Brain microvascular endothelial cell (primary cell): ENCODE measurements around the gene LAMA5.

Experiments used
- DNase-seq: peaks from one replicate; pipeline ENCODE4 v3.0.0-alpha.2; 2020
- H3K27ac ChIP-seq: fragments of 250-450 bp; sonication (Bioruptor Pico); 2 replicates; pipeline ENCODE4 v1.5.1; 2020; ENCODE audit warnings: mild to moderate bottlenecking, moderate library complexity
- H3K27me3 ChIP-seq: fragments of 250-450 bp; sonication (Bioruptor Pico); replicated peaks from 2 replicates; pipeline ENCODE4 v1.5.1; 2020; ENCODE audit warnings: mild to moderate bottlenecking
- H3K36me3 ChIP-seq: fragments of 250-450 bp; sonication (Bioruptor Pico); replicated peaks from 2 replicates; pipeline ENCODE4 v1.5.1; 2020; ENCODE audit warnings: mild to moderate bottlenecking
- H3K4me3 ChIP-seq: 2 replicates; pipeline ENCODE4 v1.5.1; 2011; ENCODE audit warnings: low read depth, mild to moderate bottlenecking, control low read depth, low read length, moderate library complexity
- in situ Hi-C: cut with HindIII; loops from 2 replicates; pipeline ENCODE4 v1.10.0; 2017; ENCODE audit warnings: low sequenced_read_pairs, low pct_ligation_motif_present
- TF ChIP-seq, protein P1 (sequence below): IDR thresholded peaks from 2 replicates; pipeline ENCODE4 v1.5.1; 2011; ENCODE audit warnings: low read depth, mild to moderate bottlenecking, moderate library complexity, low read length, control low read depth, inconsistent platforms; ENCODE audit errors: missing control alignments

Gene LAMA5

DNA sequence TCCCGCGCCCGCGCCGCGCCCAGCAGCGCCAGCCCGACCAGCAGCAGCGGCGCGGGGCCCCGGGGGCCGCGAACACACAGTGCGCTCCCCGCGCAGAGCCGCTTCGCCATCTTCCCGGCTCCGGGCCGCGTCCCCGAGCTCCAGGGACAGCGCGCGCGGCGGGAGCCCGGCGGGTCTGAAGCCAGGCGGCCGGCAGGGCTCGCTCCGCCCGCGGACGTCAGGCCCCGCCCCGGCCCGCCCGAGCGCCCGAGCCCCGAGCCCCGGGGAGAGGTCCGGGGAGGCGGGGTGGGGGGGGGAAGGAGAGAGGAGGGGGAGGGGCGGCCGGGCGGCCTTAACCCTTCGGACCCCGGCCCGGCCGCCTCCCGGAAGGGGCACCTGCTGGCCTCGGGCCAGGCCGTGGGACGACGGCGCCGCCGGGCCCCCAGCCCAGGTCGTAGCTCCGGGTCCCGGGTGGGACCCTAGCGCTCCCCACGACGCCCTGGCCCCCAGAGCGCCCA lies at the start of gene LAMA5:
Gene LAMA5, minus strand, starts transcription at position 177 of the 497 bp plus-strand sequence. Its CDS starts 67 bp downstream, at position 110.
- in situ Hi-C loops: no loop called here
- H3K27me3 ChIP-seq: no peaks in the 10 kb centered on the region
- peak within 1 kb of the TSS; percentile 54 for H3K4me3 ChIP-seq
- no peak for DNase-seq
- no peaks in the 10 kb centered on the region for H3K36me3 ChIP-seq
- TF ChIP-seq, protein P1, sequence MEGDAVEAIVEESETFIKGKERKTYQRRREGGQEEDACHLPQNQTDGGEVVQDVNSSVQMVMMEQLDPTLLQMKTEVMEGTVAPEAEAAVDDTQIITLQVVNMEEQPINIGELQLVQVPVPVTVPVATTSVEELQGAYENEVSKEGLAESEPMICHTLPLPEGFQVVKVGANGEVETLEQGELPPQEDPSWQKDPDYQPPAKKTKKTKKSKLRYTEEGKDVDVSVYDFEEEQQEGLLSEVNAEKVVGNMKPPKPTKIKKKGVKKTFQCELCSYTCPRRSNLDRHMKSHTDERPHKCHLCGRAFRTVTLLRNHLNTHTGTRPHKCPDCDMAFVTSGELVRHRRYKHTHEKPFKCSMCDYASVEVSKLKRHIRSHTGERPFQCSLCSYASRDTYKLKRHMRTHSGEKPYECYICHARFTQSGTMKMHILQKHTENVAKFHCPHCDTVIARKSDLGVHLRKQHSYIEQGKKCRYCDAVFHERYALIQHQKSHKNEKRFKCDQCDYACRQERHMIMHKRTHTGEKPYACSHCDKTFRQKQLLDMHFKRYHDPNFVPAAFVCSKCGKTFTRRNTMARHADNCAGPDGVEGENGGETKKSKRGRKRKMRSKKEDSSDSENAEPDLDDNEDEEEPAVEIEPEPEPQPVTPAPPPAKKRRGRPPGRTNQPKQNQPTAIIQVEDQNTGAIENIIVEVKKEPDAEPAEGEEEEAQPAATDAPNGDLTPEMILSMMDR: no peak
- peak within 1 kb of the TSS; percentile 12 for H3K27ac ChIP-seq

GRCh38 chr20:62415354-62416111 lies 48.4 kb upstream of the LAMA5 start:
- Histone ChIP-seq H3K27me3 (no peaks in the 10 kb centered on the region), H3K4me3 (no peak overlapping the region), H3K36me3 (no peaks in the 10 kb centered on the region), H3K27ac (no peak overlapping the region)
- in situ Hi-C loops: no loop called here
- TF ChIP-seq, protein P1: no peak
- DNase-seq: no peak

GRCh38 chr20:62413896-62414481 lies 46.9 kb upstream of the LAMA5 start:
- TF ChIP-seq, protein P1: peak; percentile 28

DNA sequence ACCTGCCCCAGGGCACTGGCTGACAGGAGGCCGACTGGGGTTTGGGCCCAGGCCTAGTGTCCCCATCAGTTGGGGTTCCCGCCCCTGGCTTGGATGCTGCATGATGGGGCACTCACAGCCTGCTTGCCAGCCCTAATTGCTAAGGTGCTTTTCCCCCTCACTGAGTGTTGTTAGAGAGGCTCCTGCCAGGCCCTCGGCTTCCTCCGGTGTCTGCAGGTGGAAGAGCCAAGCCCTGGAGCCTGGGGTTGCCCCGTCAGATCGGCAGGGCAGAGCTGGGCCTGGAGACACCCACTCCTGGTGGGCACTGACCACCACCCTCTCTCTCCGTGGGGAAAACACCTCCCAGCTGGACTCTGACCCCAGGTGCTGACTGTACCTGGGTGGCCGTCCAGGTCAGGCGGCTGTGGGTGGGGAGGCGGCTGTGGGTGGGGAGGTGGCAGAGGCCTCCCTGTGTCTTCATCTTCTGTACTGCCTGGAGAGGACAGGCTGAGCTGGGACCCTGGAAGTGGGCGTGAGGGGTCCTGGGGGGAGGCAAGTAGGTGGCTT lies 46.0 kb upstream of the LAMA5 start:
- no peak for DNase-seq
- no peaks in the 10 kb centered on the region for H3K36me3 ChIP-seq
- no peak overlapping the region for H3K4me3 ChIP-seq
- H3K27ac ChIP-seq: no peak overlapping the region
- in situ Hi-C loops: no loop called here
- no peaks in the 10 kb centered on the region for H3K27me3 ChIP-seq
- TF ChIP-seq, protein P1: no peak

More at GRCh38 chr20:62413896-62414481, 46.9 kb upstream of the LAMA5 start:
- no peak for DNase-seq
- Histone ChIP-seq H3K27me3 (no peaks in the 10 kb centered on the region), H3K36me3 (no peaks in the 10 kb centered on the region), H3K27ac (no peak overlapping the region), H3K4me3 (no peak overlapping the region)
- in situ Hi-C loops: no loop called here

DNA sequence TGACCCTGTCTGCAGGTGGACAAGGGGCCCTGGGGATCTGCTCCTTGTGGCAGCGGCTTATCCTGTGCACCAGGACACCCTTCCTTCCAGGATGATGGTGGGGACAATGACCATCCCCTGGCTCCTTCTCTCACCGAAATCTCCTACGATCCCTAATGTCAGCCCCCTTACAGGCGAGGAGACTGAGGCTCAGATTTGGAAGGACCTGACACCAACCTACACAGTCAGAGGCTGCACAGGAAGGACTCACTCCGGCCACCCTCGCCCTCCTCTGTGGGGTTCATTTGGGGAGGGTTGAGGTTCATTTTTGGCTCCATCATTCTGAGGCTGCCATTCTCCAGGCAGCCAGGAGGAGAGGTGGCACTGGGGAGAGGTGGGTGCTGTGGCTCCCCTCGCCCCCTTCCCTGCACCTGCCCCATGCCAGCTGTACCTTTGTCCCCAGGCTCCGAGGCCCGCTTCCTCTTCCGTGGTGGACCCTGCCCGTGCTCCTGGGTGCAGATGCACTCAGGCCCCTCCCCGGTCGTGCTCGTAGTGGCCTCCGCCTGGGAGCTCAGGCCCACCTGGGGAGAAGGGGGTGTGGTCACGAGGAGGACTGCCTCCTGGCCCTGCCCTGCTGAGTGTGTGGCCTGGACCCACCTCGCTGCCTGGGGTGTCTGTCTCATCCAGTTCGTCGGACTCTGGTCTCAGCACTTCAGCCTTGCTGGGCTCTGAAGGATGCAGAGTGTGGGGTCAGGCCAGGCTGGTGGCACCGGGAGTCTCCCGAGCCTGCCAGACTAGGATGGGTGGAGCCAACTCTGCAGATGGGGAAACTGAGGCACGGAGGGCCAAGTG lies 45.3 kb upstream of the LAMA5 start:
- no peak for DNase-seq
- H3K27me3 ChIP-seq: no peaks in the 10 kb centered on the region
- no peaks in the 10 kb centered on the region for H3K36me3 ChIP-seq
- TF ChIP-seq, protein P1: no peak
- H3K27ac ChIP-seq: no peak overlapping the region
- in situ Hi-C loops: no loop called here
- no peak overlapping the region for H3K4me3 ChIP-seq
